OCI-LY7 (cell line): ENCODE data around the gene MACROD2.

ENCODE experiments used
- CTCF ChIP-seq: fragments of 200-600 bp; sonication (generic); conservative IDR thresholded peaks from 2 replicates; pipeline ENCODE4 v1.5.1; 2014; ENCODE audit warnings: mild to moderate bottlenecking, antibody characterized with exemption, low read length, moderate library complexity, mixed read lengths
- EZH2phosphoT487 ChIP-seq: fragments of 200-600 bp; sonication (generic); IDR thresholded peaks from 2 replicates; pipeline ENCODE4 v1.6.1; 2018; ENCODE audit warnings: low read depth, borderline replicate concordance, mild to moderate bottlenecking, mixed run types, antibody characterized with exemption, low read length, moderate library complexity, mixed read lengths

- TF ChIP-seq CTCF (no peak), EZH2phosphoT487 (no peak)
Observed at GRCh38 chr20:15072316-15072715, 1077.0 kb downstream of the MACROD2 start.
